ENCODE data around the gene RAB11B.
A peak's percentile ranks its signal among the peaks of the same experiment; 100 is the strongest.
"Not testable (repeated sequence)": the region's sequence is repeated elsewhere in the genome, so short reads cannot be mapped to it uniquely, and the experiment has no call there.

RAB11B gene

DNA sequence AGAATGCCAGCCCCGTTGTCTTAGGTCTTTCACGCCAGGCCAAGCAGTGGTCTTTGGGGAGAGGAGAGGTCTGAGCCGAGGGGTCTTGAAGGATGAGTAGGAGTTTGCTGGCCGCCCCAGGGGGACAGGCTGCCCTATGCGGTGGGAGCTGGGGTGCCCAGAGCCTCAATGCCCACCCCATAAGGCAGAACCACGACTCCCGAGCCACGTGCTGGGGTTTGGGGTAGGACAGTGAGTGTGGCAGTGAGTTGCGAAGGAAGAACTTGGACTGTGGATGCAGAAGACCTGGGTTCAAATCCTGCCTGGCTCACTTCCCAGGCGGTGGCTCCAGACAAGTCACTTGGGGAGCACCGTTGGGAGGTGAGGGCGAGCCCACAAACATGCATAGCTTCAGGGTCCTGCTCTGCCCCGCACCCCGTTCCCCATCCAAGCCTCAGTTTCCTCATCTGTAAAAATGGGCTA, 5.5 kb downstream of the RAB11B start:
- DNase-seq, result no peak

- no peak for DNase-seq
These were observed 6.0 kb downstream of the RAB11B start for GRCh38 chr19:8396185-8396562.

- peak; percentile 66 for DNase-seq
These were observed 6.5 kb downstream of the RAB11B start for GRCh38 chr19:8396563-8397203.

DNA sequence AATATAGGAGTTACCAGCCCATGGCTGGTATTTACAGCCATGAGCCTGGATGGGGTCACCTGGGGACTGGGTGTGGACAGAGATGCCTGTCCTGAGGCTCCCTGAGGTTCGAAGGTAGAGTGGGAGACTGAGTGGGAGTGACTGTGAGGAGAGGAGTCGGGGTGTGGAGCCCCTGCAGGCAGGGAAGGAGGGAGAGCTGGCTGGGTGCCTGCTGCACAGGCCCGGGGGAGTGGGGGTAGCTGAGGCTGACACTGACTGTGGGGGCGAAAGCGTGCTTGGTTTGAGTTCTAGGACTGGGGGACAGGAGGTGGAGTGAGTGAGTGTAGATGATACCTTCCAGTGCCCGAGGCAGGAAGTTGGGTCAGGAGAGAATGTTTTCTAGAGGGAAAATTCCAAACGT, 7.1 kb downstream of the RAB11B start:
- no peak for DNase-seq

DNA sequence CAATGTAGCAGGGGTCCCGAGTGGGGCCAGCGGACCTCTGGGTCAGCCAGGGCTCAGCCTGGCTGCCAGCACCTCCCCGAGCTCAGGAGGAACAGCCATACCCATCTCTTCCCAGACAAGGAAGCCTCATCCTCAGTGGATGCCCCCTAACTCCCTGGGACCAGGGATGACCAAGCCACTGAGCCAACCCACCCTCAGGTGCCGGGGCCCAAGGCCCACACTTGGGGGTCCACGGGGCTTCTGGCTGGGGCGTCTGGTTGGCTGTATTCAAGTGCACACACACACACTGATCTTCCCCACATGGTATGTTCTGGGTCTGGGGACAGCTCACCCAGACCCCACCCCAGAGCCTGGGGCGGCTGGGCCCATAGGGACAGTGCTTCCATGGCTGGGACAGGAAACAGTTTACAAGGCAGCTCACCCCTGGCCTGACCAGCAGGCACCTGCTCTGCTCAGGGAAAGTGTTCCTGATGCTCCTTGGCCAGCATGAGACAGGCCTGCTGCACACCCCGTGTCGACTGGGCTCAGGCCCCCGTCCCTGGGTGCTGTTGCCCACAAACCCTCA, 7.7 kb downstream of the RAB11B start:
- DNase-seq, result no peak

DNA sequence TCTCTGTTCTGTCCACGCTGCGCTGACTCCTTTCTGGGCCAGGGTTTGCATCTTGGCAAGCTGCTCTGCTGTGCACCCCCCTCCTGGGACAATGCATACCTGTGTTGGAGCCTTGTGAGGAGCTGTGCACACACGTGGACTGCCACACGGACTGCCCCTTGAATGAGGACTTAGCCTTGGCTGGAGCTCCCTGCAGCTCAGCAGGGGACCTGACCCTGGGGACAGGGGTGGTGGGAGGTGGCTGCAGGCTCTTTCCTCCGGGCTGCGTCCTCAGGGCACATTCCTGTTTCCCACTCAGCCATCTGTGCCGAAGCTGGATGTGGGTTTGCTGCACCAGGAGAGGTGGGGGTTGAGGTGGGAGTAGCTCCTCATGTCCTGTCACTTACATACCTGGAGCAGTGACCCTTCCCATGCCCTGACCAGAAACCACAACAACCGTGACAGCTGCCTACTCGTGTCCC, 8.2 kb downstream of the RAB11B start:
- DNase-seq, result no peak

DNA sequence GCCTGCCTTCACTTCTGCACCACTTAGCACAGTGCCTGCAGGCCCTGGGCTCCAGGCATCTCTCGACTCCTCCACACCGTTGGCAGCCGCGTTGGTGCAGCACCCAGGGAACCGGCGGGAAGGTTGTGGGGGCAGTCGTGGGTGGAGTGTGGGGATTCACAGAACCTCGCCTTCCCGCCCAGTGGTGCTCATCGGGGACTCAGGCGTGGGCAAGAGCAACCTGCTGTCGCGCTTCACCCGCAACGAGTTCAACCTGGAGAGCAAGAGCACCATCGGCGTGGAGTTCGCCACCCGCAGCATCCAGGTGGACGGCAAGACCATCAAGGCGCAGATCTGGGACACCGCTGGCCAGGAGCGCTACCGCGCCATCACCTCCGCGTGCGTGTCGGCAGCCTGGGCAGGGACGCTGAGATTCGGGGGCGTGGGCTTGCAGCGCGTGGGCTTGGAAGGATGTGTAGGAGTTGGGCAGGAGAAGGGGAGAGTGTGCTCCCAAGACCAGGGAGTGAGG, 9.6 kb downstream of the RAB11B start:
- DNase-seq, result no peak

DNA sequence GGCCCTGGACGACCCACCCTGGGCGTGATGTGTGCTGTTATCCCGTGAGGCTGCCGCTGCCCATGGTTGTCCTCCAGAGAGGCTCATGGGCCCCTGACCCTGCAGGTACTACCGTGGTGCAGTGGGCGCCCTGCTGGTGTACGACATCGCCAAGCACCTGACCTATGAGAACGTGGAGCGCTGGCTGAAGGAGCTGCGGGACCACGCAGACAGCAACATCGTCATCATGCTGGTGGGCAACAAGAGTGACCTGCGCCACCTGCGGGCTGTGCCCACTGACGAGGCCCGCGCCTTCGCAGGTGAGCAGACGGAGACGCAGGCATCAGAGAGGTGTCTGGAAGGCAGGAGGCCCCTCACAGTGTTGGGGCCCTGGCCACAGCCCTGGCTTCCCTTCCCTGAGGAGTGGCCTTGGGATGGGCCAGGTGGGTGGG, 11.8 kb downstream of the RAB11B start:
- DNase-seq, result no peak

DNA sequence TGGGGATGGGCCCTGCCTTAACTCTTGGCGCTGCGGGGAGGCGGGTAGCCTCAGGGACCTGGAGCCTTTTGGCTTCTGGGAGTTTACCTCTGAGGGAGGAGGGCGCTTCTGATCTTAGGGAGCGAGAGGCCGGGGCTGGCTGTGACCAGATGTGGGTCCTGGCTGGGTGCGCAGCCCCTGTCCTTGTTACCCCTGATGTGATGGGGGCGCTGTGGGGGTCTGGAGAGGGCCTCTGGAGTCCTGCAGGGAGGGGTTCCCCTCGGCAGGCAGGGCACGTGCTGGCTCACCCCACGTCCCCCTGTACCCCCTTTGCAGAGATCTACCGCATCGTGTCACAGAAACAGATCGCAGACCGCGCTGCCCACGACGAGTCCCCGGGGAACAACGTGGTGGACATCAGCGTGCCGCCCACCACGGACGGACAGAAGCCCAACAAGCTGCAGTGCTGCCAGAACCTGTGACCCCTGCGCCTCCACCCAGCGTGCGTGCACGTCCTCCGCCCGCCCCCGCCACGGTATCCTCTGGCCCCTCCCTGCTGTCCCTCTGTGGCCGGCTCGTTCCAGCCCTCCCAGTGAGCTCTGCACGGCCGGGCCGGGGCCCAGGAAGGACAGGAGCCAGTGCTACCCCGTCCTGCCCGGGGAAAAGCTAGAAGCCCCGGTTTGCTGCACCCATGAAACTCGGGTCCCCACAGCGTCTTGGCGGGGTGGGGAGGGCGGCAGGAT, 13.1 kb downstream of the RAB11B start:
- no peak for DNase-seq

DNA sequence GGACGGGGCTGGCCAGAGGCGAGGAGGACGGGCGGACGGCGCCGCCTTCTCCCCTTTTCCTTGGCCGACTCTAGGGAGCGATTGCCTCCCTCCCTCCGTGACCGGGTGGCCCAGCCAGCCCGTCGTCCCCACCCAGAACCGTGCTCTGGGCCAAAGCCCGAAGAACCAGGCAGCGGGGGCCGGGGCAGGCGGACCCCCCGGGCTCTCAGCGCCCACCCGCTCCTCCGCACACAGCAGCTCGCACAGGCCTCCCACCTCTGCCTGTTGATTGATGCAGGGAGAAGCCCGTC, 13.6 kb downstream of the RAB11B start:
- no peak for DNase-seq

- DNase-seq, result no peak
These were observed 14.4 kb downstream of the RAB11B start for GRCh38 chr19:8404391-8405151.

GRCh38 chr19:8410718-8411117, 20.6 kb downstream of the RAB11B start:
- DNase-seq, result not testable (repeated sequence)

DNA sequence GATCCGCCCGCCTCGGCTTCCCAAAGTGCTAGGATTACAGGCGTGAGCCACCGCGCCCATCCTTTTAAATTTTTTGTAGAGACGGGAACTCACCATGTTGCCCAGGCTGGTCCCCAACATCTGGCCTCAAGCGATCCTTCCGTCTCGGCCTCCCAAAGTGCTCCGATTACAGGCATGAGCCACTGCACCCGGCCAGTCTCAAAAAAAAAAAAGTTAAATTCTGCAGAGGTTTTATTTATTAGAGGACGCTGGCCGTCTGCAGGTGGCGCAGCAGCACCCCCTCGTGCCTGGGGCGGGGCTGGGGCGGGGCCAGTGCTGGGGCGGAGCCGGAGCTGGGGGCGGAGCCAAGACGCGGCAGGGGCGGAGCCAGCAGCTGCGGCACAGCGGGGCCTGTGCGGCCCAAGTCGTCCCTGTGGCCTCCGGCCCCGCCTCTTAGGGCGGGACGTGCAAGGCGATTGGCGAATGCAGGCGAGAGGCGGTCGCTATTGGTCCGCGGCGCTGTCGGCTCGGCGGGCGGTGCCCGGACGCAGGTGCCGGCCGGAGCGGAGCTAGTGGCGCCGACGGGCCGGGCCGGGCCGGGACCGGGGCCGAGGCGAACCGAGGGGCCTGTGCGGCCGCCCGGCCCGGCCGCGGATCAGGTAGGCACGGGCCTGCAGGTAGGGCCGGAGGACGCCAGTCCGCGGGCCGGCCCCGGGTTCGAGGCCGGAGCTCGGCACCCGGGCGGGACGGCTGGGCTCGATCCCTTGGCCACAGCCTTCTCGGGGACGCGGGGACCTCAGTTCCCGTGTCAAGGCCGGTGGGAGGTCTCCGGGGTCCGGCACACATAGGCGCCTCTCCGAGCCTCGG, 22.8 kb downstream of the RAB11B start, which contains the start of gene MARCHF2:
MARCHF2 (plus strand) TSS at position 523 of the 846 bp plus-strand sequence. CDS start 8,536 bp downstream, outside the sequence.
- peak; percentile 97 for DNase-seq

DNA sequence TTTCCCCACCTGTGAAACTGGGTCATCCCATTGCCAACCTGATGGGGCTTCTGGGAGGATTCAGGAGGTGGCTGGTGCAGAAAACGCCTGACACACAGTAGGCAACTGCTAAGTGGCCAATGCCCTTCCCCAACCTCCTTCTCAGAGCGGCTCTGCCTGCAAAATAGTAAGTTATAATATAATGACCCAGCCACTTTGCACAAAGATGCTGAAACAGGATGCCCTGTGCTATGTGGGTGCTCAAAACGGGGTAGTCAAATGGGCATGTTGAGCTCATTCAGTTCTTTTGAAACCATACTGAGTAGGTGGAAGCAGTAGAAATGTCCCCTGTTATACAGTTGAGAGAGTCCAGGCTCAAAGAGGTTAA, 23.5 kb downstream of the RAB11B start:
- no peak for DNase-seq

GRCh38 chr19:8416796-8417195, 26.6 kb downstream of the RAB11B start:
- DNase-seq, result no peak

DNA sequence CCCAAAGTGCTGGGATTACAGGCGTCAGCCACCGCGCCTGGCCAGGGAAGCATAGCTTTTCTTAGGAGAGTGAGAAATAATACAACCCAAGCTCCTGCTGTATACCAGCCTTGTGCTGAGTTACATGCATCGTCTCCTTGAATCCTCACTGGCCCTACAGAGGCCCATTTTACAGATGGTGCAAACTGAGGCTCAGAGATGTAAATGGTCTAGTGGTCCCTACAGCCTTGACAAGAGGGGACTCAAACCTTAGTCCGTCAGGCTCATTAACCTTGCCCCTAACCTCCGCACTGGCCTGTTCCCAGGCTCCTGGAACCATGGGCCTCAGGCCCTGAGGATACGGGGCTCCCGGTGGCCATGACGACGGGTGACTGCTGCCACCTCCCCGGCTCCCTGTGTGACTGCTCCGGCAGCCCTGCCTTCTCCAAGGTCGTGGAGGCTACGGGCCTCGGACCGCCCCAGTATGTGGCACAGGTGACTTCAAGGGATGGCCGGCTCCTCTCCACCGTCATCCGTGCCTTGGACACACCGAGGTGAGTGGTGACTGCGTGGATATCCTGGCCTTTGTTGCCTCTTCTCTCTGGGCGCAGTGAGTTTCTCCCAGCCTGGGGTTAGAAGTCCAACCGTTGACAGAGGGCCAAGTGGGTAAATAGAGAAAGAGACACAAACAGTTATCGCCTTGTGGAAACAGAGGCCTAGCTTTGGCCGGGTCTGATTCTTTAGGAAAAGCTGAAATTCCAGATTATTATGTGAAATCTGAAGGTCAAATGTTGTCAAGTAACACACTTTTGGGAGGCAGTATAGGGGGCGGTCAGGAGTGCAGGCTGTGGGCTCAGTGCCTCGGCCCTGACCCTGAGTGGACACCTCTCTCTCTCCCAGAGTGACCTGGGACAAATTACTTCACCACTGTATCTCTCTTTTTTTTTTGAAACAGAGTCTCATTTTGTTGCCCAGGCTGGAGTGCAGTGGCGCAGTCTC, 31.6 kb downstream of the RAB11B start:
- DNase-seq, result no peak

- peak; percentile 98 for DNase-seq
These were observed 33.7 kb downstream of the RAB11B start for GRCh38 chr19:8423817-8424223.

DNA sequence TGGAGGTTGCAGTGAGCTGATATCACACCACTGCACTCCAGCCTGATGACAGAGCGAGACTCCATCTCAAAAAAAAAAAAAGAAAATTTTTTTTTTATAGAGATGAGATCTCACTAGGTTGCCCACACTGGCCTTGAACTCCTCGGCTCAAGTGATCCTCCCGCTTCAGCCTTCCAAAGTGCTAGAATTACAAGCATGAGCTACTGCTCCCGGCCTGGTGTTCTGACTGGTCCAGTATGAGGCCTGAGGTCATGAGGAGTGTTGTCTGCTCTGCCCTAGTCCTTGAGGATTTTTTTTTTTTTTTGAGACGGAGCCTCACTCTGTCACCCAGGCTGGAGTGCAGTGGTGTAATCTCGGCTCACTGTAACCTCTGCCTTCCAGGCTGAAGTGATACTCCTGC, 35.2 kb downstream of the RAB11B start:
- not testable (repeated sequence) for DNase-seq

- no peak for DNase-seq
These were observed 36.1 kb downstream of the RAB11B start for GRCh38 chr19:8426283-8426682.

GRCh38 chr19:8429044-8429443, 38.9 kb downstream of the RAB11B start:
- DNase-seq, result no peak

- DNase-seq, result no peak
These were observed 39.7 kb downstream of the RAB11B start for GRCh38 chr19:8429826-8430225.

All from fibroblast of skin of scalp (primary cell).